C4-2B (cell line): ENCODE data around the gene LIPJ.

Experiments
- ZFX ChIP-seq: fragments of 450-650 bp; IDR thresholded peaks from 2 replicates; pipeline ENCODE4 v1.6.1; 2017
- TF ChIP-seq, protein P1 (sequence below): fragments of 450-650 bp; conservative IDR thresholded peaks from 2 replicates; pipeline ENCODE4 v1.5.1; 2017; ENCODE audit warnings: mild to moderate bottlenecking

DNA sequence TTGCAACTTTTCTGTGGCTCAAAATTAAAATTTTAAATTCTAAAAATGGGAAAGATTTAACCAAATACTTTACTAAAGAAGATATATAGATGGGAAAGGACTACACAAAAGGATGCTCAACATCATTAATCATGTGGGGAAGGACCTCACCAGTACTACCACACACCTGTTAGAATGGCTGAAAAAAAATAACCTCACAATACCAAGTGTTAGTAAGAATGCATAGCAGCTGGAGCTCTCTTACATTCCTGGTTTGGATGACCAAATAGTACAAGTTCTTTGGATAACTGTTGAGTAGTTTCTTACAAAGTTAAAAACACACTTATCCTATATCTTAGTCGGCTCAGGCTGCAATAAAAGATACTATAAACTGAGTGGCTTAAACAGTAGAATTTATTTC is 33.9 kb downstream of the LIPJ start:
- TF ChIP-seq, protein P1, sequence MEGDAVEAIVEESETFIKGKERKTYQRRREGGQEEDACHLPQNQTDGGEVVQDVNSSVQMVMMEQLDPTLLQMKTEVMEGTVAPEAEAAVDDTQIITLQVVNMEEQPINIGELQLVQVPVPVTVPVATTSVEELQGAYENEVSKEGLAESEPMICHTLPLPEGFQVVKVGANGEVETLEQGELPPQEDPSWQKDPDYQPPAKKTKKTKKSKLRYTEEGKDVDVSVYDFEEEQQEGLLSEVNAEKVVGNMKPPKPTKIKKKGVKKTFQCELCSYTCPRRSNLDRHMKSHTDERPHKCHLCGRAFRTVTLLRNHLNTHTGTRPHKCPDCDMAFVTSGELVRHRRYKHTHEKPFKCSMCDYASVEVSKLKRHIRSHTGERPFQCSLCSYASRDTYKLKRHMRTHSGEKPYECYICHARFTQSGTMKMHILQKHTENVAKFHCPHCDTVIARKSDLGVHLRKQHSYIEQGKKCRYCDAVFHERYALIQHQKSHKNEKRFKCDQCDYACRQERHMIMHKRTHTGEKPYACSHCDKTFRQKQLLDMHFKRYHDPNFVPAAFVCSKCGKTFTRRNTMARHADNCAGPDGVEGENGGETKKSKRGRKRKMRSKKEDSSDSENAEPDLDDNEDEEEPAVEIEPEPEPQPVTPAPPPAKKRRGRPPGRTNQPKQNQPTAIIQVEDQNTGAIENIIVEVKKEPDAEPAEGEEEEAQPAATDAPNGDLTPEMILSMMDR = no peak
- TF ChIP-seq ZFX = no peak
